NCI-H1092 (cell line): Measurements from ENCODE around the gene ATP11C.
"Not testable (repeated sequence)": the region's sequence is repeated elsewhere in the genome, so short reads cannot be mapped to it uniquely, and the experiment has no call there.

Source experiments
- DNase-seq: peaks from one replicate; lab custom pipeline; 2025; lab: John Stamatoyannopoulos, UW

The ATP11C gene

GRCh38 chrX:139720979-139721378 lies 211.9 kb downstream of the ATP11C start:
- no peak for DNase-seq

GRCh38 chrX:139720136-139720535 lies 212.7 kb downstream of the ATP11C start:
- no peak for DNase-seq

- no peak for DNase-seq
These were observed 224.8 kb downstream of the ATP11C start, which contains the start of gene MCF2 for GRCh38 chrX:139708067-139708466. Gene MCF2 (minus strand): TSS chrX:139708167. CDS start chrX:139651744, 56,423 bp downstream.

- DNase-seq, result no peak
These were observed 230.2 kb downstream of the ATP11C start for GRCh38 chrX:139702658-139703057.

- DNase-seq, result no peak
These were observed 239.9 kb downstream of the ATP11C start for GRCh38 chrX:139692908-139693307.

- no peak for DNase-seq
These were observed 240.4 kb downstream of the ATP11C start for GRCh38 chrX:139692506-139692849.

GRCh38 chrX:139691843-139692505 lies 240.9 kb downstream of the ATP11C start:
- DNase-seq, result no peak

GRCh38 chrX:139691493-139691842 lies 241.4 kb downstream of the ATP11C start:
- DNase-seq, result no peak

GRCh38 chrX:139685175-139685574 lies 247.7 kb downstream of the ATP11C start:
- DNase-seq, result not testable (repeated sequence)

GRCh38 chrX:139680356-139680755 lies 252.5 kb downstream of the ATP11C start:
- no peak for DNase-seq
